HepG2 (cell line): ENCODE measurements around the gene RAB30. TPM values are rescaled to one million over a fixed set of nuclear protein-coding genes. Genes with fewer than 3 reads are reported as not detected.

Experiments
- DZIP1 ChIP-seq: sonication (generic); formaldehyde crosslinking; IDR thresholded peaks from 2 replicates; pipeline ENCODE4 v1.5.0; 2020; ENCODE audit warnings: mild to moderate bottlenecking, missing genetic modification reagents
- KDM6A ChIP-seq: IDR thresholded peaks from 2 replicates; pipeline ENCODE4 v1.6.1; 2016; ENCODE audit warnings: low read depth
- SETDB1 ChIP-seq: sonication (generic); formaldehyde crosslinking; IDR thresholded peaks from 2 replicates; pipeline ENCODE4 v1.5.1; 2020; ENCODE audit warnings: missing genetic modification reagents, mild to moderate bottlenecking, borderline replicate concordance
- ZFP36L2 ChIP-seq: sonication (generic); formaldehyde crosslinking; IDR thresholded peaks from 2 replicates; pipeline ENCODE4 v1.4.0; 2020; ENCODE audit warnings: missing genetic modification reagents
- ZNF264 ChIP-seq: sonication (generic); formaldehyde crosslinking; IDR thresholded peaks from 2 replicates; pipeline ENCODE4 v1.4.0; 2020; ENCODE audit warnings: missing genetic modification reagents
- ZNF354B ChIP-seq: sonication (generic); formaldehyde crosslinking; IDR thresholded peaks from 2 replicates; pipeline ENCODE4 v1.8.0; 2022; ENCODE audit warnings: mild to moderate bottlenecking, missing genetic modification reagents
- ZNF510 ChIP-seq: sonication (generic); formaldehyde crosslinking; IDR thresholded peaks from 2 replicates; pipeline ENCODE4 v1.4.0; 2020; ENCODE audit warnings: low read depth, mild to moderate bottlenecking, missing genetic modification reagents
- polyA plus RNA-seq, 8 experiments: library from polyadenylated mRNA; depleted of rRNA in 3 of 8; stranded (reverse) in 7 of 8; unstranded in 1 of 8; fragments of >200 nt; fragmentation: Illumina TruSeq in 4 of 8; extraction: Trizol in 4 of 8; gene quantifications; 2 replicates each; pipeline versions ENCODE4 v1.2.1 to v1.2.3, GENCODE V29; 2011 to 2016; ENCODE audit warnings: low read depth in 4 of 8, missing spikeins in 1 of 8, mixed read lengths in 1 of 8; ENCODE audit not compliant: insufficient read depth in 1 of 8
- total RNA-seq, 5 experiments: library from RNA; depleted of rRNA; stranded (reverse); fragments of >200 nt; fragmentation: Illumina TruSeq; extraction: Trizol; gene quantifications; 2 replicates each; pipeline ENCODE4 v1.2.3, GENCODE V29; 2016; ENCODE audit warnings: low read depth in 1 of 5
- TF ChIP-seq, protein P1 (sequence below): sonication (generic); formaldehyde crosslinking; IDR thresholded peaks from 2 replicates; pipeline ENCODE4 v1.4.0; 2020; ENCODE audit warnings: missing genetic modification reagents, borderline replicate concordance
- TF ChIP-seq, protein P2 (sequence below): sonication (generic); formaldehyde crosslinking; IDR thresholded peaks from 2 replicates; pipeline ENCODE4 v1.5.0; 2020; ENCODE audit warnings: mild to moderate bottlenecking, missing genetic modification reagents
- TF ChIP-seq, protein P3 (sequence below): sonication (generic); formaldehyde crosslinking; IDR thresholded peaks from 2 replicates; pipeline ENCODE4 v1.4.0; 2020; ENCODE audit warnings: missing genetic modification reagents
- TF ChIP-seq, protein P4 (sequence below): sonication (generic); formaldehyde crosslinking; IDR thresholded peaks from 2 replicates; pipeline ENCODE4 v1.4.0; 2020; ENCODE audit warnings: missing genetic modification reagents

Gene RAB30
- total and polyA plus RNA-seq, 2 of the 13 experiments (the other 11 are each of a cell fraction or from before 2014, with no cell fraction given), result 3.7 to 5.0 TPM

DNA sequence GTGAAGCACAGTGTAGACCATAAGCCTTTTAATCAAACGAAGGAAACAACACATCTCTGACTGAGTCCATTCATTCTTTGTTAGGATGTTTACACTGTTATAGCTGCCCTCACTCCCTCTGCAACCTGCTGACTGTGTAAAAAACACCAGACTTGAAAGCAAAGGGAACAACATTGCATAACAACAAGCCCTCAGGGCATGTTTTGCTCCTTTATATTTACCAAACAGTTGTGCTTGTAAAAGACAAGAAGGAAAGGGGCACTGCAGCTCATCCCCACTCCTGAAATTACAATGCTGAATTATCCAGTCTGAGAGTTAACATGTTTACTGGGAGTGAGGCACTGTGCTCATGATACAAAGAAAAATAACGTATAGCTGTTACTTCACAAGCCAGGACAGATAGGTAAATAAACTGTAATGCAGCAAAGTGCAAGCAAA lies 46.4 kb downstream of the RAB30 start (continued):
- TF ChIP-seq, protein P1, sequence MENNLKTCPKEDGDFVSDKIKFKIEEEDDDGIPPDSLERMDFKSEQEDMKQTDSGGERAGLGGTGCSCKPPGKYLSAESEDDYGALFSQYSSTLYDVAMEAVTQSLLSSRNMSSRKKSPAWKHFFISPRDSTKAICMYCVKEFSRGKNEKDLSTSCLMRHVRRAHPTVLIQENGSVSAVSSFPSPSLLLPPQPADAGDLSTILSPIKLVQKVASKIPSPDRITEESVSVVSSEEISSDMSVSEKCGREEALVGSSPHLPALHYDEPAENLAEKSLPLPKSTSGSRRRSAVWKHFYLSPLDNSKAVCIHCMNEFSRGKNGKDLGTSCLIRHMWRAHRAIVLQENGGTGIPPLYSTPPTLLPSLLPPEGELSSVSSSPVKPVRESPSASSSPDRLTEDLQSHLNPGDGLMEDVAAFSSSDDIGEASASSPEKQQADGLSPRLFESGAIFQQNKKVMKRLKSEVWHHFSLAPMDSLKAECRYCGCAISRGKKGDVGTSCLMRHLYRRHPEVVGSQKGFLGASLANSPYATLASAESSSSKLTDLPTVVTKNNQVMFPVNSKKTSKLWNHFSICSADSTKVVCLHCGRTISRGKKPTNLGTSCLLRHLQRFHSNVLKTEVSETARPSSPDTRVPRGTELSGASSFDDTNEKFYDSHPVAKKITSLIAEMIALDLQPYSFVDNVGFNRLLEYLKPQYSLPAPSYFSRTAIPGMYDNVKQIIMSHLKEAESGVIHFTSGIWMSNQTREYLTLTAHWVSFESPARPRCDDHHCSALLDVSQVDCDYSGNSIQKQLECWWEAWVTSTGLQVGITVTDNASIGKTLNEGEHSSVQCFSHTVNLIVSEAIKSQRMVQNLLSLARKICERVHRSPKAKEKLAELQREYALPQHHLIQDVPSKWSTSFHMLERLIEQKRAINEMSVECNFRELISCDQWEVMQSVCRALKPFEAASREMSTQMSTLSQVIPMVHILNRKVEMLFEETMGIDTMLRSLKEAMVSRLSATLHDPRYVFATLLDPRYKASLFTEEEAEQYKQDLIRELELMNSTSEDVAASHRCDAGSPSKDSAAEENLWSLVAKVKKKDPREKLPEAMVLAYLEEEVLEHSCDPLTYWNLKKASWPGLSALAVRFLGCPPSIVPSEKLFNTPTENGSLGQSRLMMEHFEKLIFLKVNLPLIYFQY (CRISPR knock-in tag), result no peak
- TF ChIP-seq SETDB1 (CRISPR knock-in tag) (no peak), ZNF510 (CRISPR knock-in tag) (no peak), ZNF264 (no peak; the same call in 1 of the 2 replicates), DZIP1 (CRISPR knock-in tag) (no peak), ZFP36L2 (CRISPR knock-in tag) (no peak), KDM6A (CRISPR knock-in tag) (no peak), ZNF354B (CRISPR knock-in tag) (no peak)
- TF ChIP-seq, protein P2, sequence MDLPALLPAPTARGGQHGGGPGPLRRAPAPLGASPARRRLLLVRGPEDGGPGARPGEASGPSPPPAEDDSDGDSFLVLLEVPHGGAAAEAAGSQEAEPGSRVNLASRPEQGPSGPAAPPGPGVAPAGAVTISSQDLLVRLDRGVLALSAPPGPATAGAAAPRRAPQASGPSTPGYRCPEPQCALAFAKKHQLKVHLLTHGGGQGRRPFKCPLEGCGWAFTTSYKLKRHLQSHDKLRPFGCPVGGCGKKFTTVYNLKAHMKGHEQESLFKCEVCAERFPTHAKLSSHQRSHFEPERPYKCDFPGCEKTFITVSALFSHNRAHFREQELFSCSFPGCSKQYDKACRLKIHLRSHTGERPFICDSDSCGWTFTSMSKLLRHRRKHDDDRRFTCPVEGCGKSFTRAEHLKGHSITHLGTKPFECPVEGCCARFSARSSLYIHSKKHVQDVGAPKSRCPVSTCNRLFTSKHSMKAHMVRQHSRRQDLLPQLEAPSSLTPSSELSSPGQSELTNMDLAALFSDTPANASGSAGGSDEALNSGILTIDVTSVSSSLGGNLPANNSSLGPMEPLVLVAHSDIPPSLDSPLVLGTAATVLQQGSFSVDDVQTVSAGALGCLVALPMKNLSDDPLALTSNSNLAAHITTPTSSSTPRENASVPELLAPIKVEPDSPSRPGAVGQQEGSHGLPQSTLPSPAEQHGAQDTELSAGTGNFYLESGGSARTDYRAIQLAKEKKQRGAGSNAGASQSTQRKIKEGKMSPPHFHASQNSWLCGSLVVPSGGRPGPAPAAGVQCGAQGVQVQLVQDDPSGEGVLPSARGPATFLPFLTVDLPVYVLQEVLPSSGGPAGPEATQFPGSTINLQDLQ (CRISPR knock-in tag), result no peak
- TF ChIP-seq, protein P3, sequence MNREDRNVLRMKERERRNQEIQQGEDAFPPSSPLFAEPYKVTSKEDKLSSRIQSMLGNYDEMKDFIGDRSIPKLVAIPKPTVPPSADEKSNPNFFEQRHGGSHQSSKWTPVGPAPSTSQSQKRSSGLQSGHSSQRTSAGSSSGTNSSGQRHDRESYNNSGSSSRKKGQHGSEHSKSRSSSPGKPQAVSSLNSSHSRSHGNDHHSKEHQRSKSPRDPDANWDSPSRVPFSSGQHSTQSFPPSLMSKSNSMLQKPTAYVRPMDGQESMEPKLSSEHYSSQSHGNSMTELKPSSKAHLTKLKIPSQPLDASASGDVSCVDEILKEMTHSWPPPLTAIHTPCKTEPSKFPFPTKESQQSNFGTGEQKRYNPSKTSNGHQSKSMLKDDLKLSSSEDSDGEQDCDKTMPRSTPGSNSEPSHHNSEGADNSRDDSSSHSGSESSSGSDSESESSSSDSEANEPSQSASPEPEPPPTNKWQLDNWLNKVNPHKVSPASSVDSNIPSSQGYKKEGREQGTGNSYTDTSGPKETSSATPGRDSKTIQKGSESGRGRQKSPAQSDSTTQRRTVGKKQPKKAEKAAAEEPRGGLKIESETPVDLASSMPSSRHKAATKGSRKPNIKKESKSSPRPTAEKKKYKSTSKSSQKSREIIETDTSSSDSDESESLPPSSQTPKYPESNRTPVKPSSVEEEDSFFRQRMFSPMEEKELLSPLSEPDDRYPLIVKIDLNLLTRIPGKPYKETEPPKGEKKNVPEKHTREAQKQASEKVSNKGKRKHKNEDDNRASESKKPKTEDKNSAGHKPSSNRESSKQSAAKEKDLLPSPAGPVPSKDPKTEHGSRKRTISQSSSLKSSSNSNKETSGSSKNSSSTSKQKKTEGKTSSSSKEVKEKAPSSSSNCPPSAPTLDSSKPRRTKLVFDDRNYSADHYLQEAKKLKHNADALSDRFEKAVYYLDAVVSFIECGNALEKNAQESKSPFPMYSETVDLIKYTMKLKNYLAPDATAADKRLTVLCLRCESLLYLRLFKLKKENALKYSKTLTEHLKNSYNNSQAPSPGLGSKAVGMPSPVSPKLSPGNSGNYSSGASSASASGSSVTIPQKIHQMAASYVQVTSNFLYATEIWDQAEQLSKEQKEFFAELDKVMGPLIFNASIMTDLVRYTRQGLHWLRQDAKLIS (CRISPR knock-in tag), result no peak
- TF ChIP-seq, protein P4, sequence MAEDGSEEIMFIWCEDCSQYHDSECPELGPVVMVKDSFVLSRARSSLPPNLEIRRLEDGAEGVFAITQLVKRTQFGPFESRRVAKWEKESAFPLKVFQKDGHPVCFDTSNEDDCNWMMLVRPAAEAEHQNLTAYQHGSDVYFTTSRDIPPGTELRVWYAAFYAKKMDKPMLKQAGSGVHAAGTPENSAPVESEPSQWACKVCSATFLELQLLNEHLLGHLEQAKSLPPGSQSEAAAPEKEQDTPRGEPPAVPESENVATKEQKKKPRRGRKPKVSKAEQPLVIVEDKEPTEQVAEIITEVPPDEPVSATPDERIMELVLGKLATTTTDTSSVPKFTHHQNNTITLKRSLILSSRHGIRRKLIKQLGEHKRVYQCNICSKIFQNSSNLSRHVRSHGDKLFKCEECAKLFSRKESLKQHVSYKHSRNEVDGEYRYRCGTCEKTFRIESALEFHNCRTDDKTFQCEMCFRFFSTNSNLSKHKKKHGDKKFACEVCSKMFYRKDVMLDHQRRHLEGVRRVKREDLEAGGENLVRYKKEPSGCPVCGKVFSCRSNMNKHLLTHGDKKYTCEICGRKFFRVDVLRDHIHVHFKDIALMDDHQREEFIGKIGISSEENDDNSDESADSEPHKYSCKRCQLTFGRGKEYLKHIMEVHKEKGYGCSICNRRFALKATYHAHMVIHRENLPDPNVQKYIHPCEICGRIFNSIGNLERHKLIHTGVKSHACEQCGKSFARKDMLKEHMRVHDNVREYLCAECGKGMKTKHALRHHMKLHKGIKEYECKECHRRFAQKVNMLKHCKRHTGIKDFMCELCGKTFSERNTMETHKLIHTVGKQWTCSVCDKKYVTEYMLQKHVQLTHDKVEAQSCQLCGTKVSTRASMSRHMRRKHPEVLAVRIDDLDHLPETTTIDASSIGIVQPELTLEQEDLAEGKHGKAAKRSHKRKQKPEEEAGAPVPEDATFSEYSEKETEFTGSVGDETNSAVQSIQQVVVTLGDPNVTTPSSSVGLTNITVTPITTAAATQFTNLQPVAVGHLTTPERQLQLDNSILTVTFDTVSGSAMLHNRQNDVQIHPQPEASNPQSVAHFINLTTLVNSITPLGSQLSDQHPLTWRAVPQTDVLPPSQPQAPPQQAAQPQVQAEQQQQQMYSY (CRISPR knock-in tag), result no peak
